ENCODE measurements around the gene FAM217B. TPM values are rescaled to one million over a fixed set of nuclear protein-coding genes. Genes with fewer than 3 reads are reported as not detected.

The FAM217B gene
- total and polyA plus RNA-seq, 7 donors, result 1.9 to 29.2 (median 6.5) TPM

DNA sequence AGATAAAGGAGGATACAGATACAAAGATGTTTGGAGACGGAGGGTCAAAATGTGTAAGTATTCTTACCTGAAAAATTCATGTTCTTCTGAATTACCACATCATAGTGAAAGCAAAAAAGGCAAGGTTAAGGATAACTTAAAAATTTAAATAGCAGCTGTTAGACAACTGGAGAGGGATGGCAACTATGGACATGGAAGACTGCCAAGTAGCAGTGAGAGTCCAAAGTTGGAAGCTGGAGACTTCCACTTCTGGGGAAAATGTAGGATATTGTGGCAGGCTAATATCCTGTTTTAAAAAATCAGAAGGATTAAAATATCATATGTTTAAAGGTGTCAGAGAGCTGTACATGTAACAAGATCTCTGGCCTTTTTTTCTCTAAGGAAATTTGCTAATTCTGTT, 36.6 kb upstream of the FAM217B start:
- Histone ChIP-seq H3K4me3 (no peak overlapping the region), H3K27ac (no peak overlapping the region), H3K4me1 (no peaks in the 10 kb centered on the region), H3K36me3 (ENCODE audit: insufficient read depth in 1 of 2, low read depth in 1 of 2) (no peaks in the 10 kb centered on the region), H3K27me3 (ENCODE audit: insufficient read depth in 3 of 3, low read length in 2 of 3) (no peaks in the 10 kb centered on the region), H3K9me3 (no peaks in the 10 kb centered on the region)
- ATAC-seq, result no peak
- intact Hi-C loops (cut with DNase I), result no loop called here
- DNase-seq, result no peak
- 82 to 100% (median 97%) methylated on average over 1 of the region's 1 CpG for WGBS, 3 donors
- TF ChIP-seq, protein P1, sequence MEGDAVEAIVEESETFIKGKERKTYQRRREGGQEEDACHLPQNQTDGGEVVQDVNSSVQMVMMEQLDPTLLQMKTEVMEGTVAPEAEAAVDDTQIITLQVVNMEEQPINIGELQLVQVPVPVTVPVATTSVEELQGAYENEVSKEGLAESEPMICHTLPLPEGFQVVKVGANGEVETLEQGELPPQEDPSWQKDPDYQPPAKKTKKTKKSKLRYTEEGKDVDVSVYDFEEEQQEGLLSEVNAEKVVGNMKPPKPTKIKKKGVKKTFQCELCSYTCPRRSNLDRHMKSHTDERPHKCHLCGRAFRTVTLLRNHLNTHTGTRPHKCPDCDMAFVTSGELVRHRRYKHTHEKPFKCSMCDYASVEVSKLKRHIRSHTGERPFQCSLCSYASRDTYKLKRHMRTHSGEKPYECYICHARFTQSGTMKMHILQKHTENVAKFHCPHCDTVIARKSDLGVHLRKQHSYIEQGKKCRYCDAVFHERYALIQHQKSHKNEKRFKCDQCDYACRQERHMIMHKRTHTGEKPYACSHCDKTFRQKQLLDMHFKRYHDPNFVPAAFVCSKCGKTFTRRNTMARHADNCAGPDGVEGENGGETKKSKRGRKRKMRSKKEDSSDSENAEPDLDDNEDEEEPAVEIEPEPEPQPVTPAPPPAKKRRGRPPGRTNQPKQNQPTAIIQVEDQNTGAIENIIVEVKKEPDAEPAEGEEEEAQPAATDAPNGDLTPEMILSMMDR (IDR thresholded peaks at IDR 0.05), result no peak

DNA sequence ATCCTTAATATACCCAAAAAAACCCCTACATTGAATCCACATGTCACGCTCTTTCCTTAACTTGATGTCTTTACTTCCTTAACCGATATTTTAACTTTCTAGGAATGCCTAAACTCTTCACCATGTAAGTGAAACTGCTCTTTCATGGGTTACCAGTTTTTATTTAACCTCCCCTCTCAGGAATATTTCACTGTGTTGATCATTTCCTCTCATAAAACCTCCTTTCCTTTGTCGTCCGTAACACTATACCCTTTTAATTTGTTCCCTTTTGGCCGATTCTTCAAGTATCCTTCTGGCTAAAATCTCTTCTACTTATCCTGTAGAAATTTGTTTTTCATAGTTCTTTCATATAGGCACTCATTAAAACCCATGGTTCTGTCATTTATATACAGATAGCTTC, 31.3 kb upstream of the FAM217B start:
- WGBS, 3 donors, result 67 to 75% (median 69%) methylated on average over 5 of the region's 5 CpGs
- ATAC-seq (no peak), DNase-seq (no peak)
- Histone ChIP-seq H3K27ac (no peak overlapping the region), H3K9me3 (no peaks in the 10 kb centered on the region), H3K36me3 (ENCODE audit: insufficient read depth in 1 of 2, low read depth in 1 of 2) (no peaks in the 10 kb centered on the region), H3K27me3 (ENCODE audit: insufficient read depth in 3 of 3, low read length in 2 of 3) (no peaks in the 10 kb centered on the region), H3K4me1 (no peaks in the 10 kb centered on the region), H3K4me3 (no peak overlapping the region)
- intact Hi-C loops (cut with DNase I), result no loop called here
- TF ChIP-seq, protein P1 (IDR thresholded peaks at IDR 0.05), result no peak

DNA sequence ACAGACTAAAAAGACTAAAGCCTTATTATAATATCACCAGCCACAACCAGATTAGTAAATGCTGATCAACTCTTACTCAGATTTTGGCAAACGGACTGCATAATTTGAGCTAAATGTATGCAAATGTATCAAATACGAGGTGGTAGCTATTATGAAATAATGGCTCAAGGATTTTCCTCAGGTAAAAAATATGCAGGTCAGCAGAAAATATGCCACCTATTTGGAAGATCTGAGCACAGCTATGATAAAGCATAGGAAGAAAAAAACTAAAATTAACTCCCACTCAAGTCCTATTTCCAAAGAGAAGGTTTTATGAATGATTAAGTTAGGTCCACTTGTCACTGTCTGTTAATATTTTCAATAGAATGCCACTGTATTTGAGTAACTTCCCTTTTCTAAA, 29.1 kb upstream of the FAM217B start:
- no peak overlapping the region for H3K27ac ChIP-seq
- H3K27me3 ChIP-seq (ENCODE audit: insufficient read depth in 3 of 3, low read length in 2 of 3), result no peaks in the 10 kb centered on the region
- TF ChIP-seq, protein P1 (IDR thresholded peaks at IDR 0.05), result no peak
- 87 to 100% (median 91%) methylated on average over 2 of the region's 2 CpGs for WGBS, 3 donors
- intact Hi-C loops (cut with DNase I), result no loop called here
- no peak overlapping the region for H3K4me3 ChIP-seq
- no peaks in the 10 kb centered on the region for H3K4me1 ChIP-seq
- H3K9me3 ChIP-seq, result no peaks in the 10 kb centered on the region
- H3K36me3 ChIP-seq (ENCODE audit: insufficient read depth in 1 of 2, low read depth in 1 of 2), result no peaks in the 10 kb centered on the region
- DNase-seq (no peak), ATAC-seq (no peak)

DNA sequence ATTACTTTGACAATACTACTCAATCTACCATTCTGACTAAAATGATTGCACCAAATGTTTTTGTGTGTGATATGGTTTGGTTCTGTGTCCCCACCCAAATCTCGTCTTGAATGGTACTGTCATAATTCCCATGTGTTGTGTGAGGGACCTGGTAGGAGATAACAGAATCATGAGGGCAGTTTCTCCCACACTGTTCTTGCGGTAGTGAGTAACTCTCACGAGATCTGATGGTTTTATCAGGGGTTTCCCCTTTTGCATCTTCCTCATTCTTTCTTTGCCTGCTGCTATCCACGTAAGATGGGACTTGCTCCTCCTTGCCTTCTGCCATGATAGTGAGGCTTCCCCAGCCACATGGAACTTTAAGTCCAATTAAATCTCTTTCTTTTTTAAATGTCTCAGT, 27.6 kb upstream of the FAM217B start:
- Histone ChIP-seq H3K27ac (no peak overlapping the region), H3K4me1 (no peaks in the 10 kb centered on the region), H3K9me3 (no peaks in the 10 kb centered on the region), H3K36me3 (ENCODE audit: insufficient read depth in 1 of 2, low read depth in 1 of 2) (no peaks in the 10 kb centered on the region), H3K4me3 (no peak overlapping the region), H3K27me3 (ENCODE audit: insufficient read depth in 3 of 3, low read length in 2 of 3) (no peaks in the 10 kb centered on the region)
- intact Hi-C loops (cut with DNase I), result no loop called here
- TF ChIP-seq, protein P1 (IDR thresholded peaks at IDR 0.05), result no peak
- ATAC-seq (no peak), DNase-seq (no peak)
- 81 to 84% (median 82%) methylated on average over 4 of the region's 4 CpGs for WGBS, 3 donors

DNA sequence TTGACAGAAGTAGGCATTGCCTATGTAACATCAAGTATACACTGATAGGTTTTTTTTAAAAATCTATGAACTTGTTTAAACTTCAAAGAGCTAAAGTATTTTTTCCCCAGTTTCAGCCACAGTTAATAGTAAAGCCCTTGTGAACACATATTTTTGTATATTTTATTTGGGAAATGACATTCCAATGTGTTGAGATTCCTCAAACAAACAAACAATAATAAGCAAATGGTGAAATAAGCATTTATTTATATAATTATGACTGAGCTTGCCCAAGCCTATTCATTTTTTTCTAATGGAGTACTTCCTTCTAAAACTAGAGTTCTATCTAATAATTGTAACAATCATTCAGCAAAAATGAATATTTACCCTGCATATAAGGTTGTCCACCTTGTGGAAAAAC, 19.2 kb upstream of the FAM217B start:
- Histone ChIP-seq H3K36me3 (ENCODE audit: insufficient read depth in 1 of 2, low read depth in 1 of 2) (no peaks in the 10 kb centered on the region), H3K4me1 (no peaks in the 10 kb centered on the region), H3K27me3 (ENCODE audit: insufficient read depth in 3 of 3, low read length in 2 of 3) (no peaks in the 10 kb centered on the region), H3K27ac (no peak overlapping the region), H3K9me3 (no peaks in the 10 kb centered on the region), H3K4me3 (no peak overlapping the region)
- DNase-seq, result no peak
- intact Hi-C loops (cut with DNase I), result no loop called here
- TF ChIP-seq, protein P1 (IDR thresholded peaks at IDR 0.05), result no peak
- no peak for ATAC-seq

Data from psoas muscle (tissue), 8 donors.